ENCODE measurements around the gene MSRB1. TPM values are rescaled to one million over a fixed set of nuclear protein-coding genes. Genes with fewer than 3 reads are reported as not detected.
A peak's percentile ranks its signal among the peaks of the same experiment; 100 is the strongest.

Gene MSRB1
- total and polyA plus RNA-seq, 2 of the 13 experiments (the other 11 are each of a cell fraction or from before 2014, with no cell fraction given) = 32.1 to 75.4 TPM

DNA sequence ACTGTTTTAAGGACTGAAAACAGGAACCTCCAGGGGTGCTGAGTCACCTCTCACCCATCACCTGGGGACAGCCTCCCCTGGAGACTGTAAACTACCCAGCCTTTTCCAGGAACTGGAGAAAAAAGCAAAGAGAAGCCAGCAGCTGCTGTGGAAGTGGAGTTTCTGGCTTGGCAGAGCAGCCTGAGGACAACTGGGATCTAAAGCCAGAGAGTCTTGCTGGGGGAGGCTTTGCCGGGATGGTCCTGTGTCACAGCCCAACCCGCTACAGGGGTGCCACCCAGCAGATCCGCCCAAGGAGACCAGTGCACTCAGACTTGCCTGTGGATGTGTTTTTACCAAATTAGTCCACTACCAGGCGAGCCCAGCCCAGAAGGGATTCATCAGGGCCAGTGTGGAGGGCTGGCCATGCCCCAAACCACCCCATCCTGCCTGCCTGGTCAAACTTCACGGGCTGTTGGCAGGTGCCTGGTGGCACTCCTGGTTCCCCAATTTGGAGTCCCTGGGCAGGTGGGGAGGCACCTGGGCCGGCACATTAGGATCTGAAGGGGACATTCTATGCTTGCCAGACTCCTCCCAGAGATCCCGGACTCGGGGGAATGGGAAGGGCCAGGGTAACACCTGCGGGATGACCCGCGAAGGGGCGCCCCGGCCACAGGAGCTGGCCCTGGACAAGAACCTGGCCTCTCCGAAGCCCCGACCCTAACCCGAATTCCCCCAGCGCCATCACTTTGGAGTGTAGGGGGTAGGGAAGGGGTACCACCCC is 771 bp downstream of the MSRB1 start (continued):
- TF ChIP-seq, protein P1, sequence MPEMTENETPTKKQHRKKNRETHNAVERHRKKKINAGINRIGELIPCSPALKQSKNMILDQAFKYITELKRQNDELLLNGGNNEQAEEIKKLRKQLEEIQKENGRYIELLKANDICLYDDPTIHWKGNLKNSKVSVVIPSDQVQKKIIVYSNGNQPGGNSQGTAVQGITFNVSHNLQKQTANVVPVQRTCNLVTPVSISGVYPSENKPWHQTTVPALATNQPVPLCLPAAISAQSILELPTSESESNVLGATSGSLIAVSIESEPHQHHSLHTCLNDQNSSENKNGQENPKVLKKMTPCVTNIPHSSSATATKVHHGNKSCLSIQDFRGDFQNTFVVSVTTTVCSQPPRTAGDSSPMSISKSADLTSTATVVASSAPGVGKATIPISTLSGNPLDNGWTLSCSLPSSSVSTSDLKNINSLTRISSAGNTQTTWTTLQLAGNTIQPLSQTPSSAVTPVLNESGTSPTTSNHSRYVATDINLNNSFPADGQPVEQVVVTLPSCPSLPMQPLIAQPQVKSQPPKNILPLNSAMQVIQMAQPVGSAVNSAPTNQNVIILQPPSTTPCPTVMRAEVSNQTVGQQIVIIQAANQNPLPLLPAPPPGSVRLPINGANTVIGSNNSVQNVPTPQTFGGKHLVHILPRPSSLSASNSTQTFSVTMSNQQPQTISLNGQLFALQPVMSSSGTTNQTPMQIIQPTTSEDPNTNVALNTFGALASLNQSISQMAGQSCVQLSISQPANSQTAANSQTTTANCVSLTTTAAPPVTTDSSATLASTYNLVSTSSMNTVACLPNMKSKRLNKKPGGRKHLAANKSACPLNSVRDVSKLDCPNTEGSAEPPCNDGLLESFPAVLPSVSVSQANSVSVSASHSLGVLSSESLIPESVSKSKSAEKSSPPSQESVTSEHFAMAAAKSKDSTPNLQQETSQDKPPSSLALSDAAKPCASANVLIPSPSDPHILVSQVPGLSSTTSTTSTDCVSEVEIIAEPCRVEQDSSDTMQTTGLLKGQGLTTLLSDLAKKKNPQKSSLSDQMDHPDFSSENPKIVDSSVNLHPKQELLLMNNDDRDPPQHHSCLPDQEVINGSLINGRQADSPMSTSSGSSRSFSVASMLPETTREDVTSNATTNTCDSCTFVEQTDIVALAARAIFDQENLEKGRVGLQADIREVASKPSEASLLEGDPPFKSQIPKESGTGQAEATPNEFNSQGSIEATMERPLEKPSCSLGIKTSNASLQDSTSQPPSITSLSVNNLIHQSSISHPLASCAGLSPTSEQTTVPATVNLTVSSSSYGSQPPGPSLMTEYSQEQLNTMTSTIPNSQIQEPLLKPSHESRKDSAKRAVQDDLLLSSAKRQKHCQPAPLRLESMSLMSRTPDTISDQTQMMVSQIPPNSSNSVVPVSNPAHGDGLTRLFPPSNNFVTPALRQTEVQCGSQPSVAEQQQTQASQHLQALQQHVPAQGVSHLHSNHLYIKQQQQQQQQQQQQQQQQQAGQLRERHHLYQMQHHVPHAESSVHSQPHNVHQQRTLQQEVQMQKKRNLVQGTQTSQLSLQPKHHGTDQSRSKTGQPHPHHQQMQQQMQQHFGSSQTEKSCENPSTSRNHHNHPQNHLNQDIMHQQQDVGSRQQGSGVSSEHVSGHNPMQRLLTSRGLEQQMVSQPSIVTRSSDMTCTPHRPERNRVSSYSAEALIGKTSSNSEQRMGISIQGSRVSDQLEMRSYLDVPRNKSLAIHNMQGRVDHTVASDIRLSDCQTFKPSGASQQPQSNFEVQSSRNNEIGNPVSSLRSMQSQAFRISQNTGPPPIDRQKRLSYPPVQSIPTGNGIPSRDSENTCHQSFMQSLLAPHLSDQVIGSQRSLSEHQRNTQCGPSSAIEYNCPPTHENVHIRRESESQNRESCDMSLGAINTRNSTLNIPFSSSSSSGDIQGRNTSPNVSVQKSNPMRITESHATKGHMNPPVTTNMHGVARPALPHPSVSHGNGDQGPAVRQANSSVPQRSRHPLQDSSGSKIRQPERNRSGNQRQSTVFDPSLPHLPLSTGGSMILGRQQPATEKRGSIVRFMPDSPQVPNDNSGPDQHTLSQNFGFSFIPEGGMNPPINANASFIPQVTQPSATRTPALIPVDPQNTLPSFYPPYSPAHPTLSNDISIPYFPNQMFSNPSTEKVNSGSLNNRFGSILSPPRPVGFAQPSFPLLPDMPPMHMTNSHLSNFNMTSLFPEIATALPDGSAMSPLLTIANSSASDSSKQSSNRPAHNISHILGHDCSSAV (CRISPR knock-in tag; IDR thresholded peaks at IDR 0.05; ENCODE audit: borderline replicate concordance) = no peak
- TF ChIP-seq MAZ (IDR thresholded peaks at IDR 0.05; ENCODE audit: borderline replicate concordance, low read depth, low read length) (no peak), MAZ (CRISPR knock-in tag; IDR thresholded peaks at IDR 0.05; ENCODE audit: low read depth) (no peak), ZNF749 (CRISPR knock-in tag; IDR thresholded peaks at IDR 0.05; ENCODE audit: borderline replicate concordance) (no peak), RARA (CRISPR knock-in tag; IDR thresholded peaks at IDR 0.05) (no peak), SUZ12 (IDR thresholded peaks at IDR 0.05; ENCODE audit: low read depth, low read length) (no peak), ZEB1 (IDR thresholded peaks at IDR 0.05; ENCODE audit: insufficient replicate concordance, low read depth) (no peak), NFIB (CRISPR knock-in tag; IDR thresholded peaks at IDR 0.05; ENCODE audit: borderline replicate concordance) (no peak), ZNF292 (CRISPR knock-in tag; IDR thresholded peaks at IDR 0.05; ENCODE audit: borderline replicate concordance, low read depth) (no peak), CREM (IDR thresholded peaks at IDR 0.05) (no peak), CREM (CRISPR knock-in tag; IDR thresholded peaks at IDR 0.05) (no peak), ZNF678 (CRISPR knock-in tag; IDR thresholded peaks at IDR 0.05) (no peak), ZNF83 (CRISPR knock-in tag; IDR thresholded peaks at IDR 0.05; ENCODE audit: borderline replicate concordance) (no peak), WIZ (CRISPR knock-in tag; IDR thresholded peaks at IDR 0.05) (no peak), MAFK (conservative IDR thresholded peaks at IDR 0.05 in 1 of 2, IDR thresholded peaks at IDR 0.05 in 1 of 2; ENCODE audit: low read length in 2 of 2) (no peak)
- TF ChIP-seq, protein P2, sequence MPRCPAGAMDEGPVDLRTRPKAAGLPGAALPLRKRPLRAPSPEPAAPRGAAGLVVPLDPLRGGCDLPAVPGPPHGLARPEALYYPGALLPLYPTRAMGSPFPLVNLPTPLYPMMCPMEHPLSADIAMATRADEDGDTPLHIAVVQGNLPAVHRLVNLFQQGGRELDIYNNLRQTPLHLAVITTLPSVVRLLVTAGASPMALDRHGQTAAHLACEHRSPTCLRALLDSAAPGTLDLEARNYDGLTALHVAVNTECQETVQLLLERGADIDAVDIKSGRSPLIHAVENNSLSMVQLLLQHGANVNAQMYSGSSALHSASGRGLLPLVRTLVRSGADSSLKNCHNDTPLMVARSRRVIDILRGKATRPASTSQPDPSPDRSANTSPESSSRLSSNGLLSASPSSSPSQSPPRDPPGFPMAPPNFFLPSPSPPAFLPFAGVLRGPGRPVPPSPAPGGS (CRISPR knock-in tag; IDR thresholded peaks at IDR 0.05) = no peak
- TF ChIP-seq, protein P3, sequence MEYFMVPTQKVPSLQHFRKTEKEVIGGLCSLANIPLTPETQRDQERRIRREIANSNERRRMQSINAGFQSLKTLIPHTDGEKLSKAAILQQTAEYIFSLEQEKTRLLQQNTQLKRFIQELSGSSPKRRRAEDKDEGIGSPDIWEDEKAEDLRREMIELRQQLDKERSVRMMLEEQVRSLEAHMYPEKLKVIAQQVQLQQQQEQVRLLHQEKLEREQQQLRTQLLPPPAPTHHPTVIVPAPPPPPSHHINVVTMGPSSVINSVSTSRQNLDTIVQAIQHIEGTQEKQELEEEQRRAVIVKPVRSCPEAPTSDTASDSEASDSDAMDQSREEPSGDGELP (IDR thresholded peaks at IDR 0.05; ENCODE audit: borderline replicate concordance, low read depth) = peak; percentile 38; the same call in 1 of the 2 replicates
- TF ChIP-seq, protein P4, sequence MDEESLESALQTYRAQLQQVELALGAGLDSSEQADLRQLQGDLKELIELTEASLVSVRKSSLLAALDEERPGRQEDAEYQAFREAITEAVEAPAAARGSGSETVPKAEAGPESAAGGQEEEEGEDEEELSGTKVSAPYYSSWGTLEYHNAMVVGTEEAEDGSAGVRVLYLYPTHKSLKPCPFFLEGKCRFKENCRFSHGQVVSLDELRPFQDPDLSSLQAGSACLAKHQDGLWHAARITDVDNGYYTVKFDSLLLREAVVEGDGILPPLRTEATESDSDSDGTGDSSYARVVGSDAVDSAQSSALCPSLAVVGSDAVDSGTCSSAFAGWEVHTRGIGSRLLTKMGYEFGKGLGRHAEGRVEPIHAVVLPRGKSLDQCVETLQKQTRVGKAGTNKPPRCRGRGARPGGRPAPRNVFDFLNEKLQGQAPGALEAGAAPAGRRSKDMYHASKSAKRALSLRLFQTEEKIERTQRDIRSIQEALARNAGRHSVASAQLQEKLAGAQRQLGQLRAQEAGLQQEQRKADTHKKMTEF (CRISPR knock-in tag; IDR thresholded peaks at IDR 0.05) = peak; percentile 2; the same call in 1 of the 2 replicates

Data from HepG2 (cell line).